Lower leg skin (tissue), 3 donors: Measurements from ENCODE around the gene NLK.

ENCODE experiments used
- CTCF ChIP-seq, 3 donors: fragments of 450-650 bp; IDR thresholded peaks; one replicate each; pipeline ENCODE4 v1.5.1; 2016; ENCODE audit warnings: antibody characterized with exemption in 3 of 3, mild to moderate bottlenecking in 3 of 3, moderate library complexity in 2 of 3
- POLR2A ChIP-seq, 2 donors: fragments of 450-650 bp; IDR thresholded peaks; one replicate each; pipeline ENCODE4 v1.6.1; 2016 to 2017; ENCODE audit warnings: antibody characterized with exemption in 2 of 2, mild to moderate bottlenecking in 1 of 2, moderate library complexity in 1 of 2

GRCh38 chr17:28042657-28042720 lies at the start of gene NLK:
- TF ChIP-seq POLR2A (IDR thresholded peaks at IDR 0.05): no peak
- TF ChIP-seq CTCF (IDR thresholded peaks at IDR 0.05): no peak
